ENCODE results near the gene ANGPTL2. TPM values are rescaled to one million over a fixed set of nuclear protein-coding genes. Genes with fewer than 3 reads are reported as not detected.

ANGPTL2 gene
- total RNA-seq, 2 experiments from 2014 or later: not detected

DNA sequence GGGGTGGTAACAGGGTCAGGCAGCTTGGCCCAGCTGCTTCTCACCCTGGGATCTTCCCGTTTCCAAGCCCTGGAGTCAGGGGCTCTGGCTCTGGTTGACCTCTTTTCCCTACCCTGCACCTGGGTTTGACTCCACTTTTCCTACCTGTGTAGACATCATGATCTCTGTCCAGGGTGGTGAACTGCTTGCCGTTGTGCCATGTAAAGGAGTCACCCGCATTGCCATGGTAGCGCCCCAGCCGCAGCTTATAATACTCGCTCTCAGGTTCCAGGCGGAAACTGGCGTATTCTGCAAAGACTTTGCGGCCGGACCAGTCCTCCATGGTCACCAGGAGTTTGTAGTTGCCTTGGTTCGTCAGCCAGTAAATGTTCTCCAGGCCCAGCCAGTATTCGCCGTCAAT, 30.9 kb downstream of the ANGPTL2 start:
- Mint-ChIP-seq H3K36me3 (ENCODE audit: low read depth) (no peaks in the 10 kb centered on the region), H3K4me3 (no peak overlapping the region), H3K27me3 (no peaks in the 10 kb centered on the region), H3K9me3 (no peaks in the 10 kb centered on the region), H3K27ac (no peak overlapping the region), H3K4me1 (no peaks in the 10 kb centered on the region)
- no peak for DNase-seq
- POLR2A ChIA-PET: interaction anchor here (0.6 kb wide), 1 partner anchor 946 kb away, joined by 4 read pairs; no protein-coding TSS in a partner anchor
- CTCF ChIA-PET: no interaction called here

DNA sequence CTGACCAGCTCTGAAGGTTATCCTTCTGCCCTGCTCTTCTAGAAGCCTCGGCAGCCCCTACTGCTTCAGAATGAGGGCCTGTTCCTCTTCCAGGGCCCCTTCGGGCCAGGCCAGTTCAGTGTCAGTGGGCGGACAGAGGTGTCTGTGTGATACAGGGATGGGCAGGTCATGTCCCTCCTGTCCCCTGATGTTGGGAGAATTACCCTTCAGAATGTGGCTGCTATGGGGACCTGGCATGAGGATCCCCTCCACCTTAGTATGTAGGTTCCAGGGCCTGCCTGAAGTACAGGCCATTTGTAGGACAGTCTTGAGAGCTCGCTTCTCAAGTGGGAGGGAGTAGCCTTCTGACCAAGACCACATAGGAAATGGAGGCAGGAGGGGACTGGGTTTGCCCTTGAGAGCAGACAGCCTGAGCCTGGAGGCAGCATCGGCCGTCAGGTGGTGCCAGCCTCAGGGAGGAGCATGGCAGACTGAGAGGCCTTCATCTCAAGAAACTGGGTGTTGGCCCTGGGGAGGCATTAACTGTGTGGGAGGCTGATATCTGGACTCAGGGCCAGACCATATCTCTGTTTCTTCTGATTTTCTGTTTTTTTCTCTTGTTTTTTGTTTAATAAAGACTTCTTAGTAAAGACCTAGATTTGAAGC, 32.0 kb downstream of the ANGPTL2 start:
- no peak overlapping the region for H3K27ac Mint-ChIP-seq
- H3K27me3 Mint-ChIP-seq: no peaks in the 10 kb centered on the region
- no peaks in the 10 kb centered on the region for H3K36me3 Mint-ChIP-seq (ENCODE audit: low read depth)
- DNase-seq: no peak
- POLR2A ChIA-PET: no interaction called here
- CTCF ChIA-PET: interaction anchor here (0.6 kb wide), 1 partner anchor 400 kb away, joined by 3 read pairs; no protein-coding TSS in a partner anchor
- no peaks in the 10 kb centered on the region for H3K9me3 Mint-ChIP-seq
- H3K4me1 Mint-ChIP-seq: peaks cover 2% of the 10 kb centered on the region
- no peak overlapping the region for H3K4me3 Mint-ChIP-seq

- no peak overlapping the region for H3K27ac Mint-ChIP-seq
- CTCF ChIA-PET: interaction anchor here (0.5 to 0.6 kb wide), 2 partner anchors 69 to 401 kb away, joined by 3 to 4 read pairs; no protein-coding TSS in a partner anchor
Measured at GRCh38 chr9:127089631-127090081, 32.8 kb downstream of the ANGPTL2 start.

DNA sequence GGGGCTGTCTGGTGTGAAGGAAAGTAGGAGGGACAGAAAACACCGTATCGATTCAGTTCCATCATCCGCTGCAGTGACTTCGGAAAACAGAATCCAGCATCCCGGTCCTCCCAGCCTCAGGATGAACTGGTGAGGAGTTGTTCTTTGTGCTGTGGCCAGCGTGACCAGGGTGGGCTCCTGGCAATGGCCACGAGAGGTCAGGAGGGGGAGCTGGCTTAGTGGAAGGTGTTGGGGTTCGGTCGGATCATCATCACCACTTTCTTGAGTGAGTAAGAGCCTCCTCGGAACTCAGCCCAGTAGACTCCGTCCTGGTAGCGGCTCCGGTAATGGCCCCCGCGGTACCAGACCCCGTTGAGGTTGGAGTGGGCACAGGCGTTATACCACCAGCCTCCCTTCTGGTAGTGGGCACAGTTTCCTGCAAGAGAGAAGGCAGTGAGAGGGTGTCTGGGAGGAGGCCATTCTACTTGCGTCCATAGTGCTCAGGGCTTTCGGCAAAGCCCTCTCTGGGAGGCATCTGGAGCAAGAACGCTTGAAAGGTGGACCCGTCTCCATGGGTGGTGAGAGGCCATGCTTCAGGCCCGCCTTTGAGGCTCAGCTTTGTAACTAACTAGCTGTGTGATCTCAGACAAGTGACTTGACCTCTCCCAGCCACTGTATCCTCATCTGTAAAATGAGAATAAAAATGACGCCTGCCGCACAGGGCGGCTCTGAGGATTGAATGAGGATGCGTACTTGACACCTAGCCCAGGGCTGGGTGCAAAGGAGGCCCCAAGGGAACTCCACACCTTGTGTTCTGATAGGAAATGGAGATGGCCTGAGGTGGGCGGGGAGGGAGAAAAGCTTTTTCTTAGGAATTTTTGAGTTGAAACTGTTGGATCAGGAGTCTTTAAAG, 33.5 kb downstream of the ANGPTL2 start:
- Mint-ChIP-seq H3K27ac (no peak overlapping the region), H3K27me3 (no peaks in the 10 kb centered on the region), H3K9me3 (no peaks in the 10 kb centered on the region), H3K4me3 (no peak overlapping the region), H3K4me1 (peaks cover 14% of the 10 kb centered on the region), H3K36me3 (ENCODE audit: low read depth) (no peaks in the 10 kb centered on the region)
- CTCF ChIA-PET: interaction anchor here (0.5 kb wide), 1 partner anchor 70 kb away, joined by 4 read pairs; no protein-coding TSS in a partner anchor
- no peak for DNase-seq
- POLR2A ChIA-PET: no interaction called here

More at GRCh38 chr9:127089631-127090081, 32.8 kb downstream of the ANGPTL2 start:
- POLR2A ChIA-PET: no interaction called here
- H3K4me1 Mint-ChIP-seq: peaks cover 9% of the 10 kb centered on the region
- H3K4me3 Mint-ChIP-seq: no peak overlapping the region
- H3K36me3 Mint-ChIP-seq (ENCODE audit: low read depth): no peaks in the 10 kb centered on the region
- no peaks in the 10 kb centered on the region for H3K9me3 Mint-ChIP-seq
- H3K27me3 Mint-ChIP-seq: no peaks in the 10 kb centered on the region
- DNase-seq: no peak

GRCh38 chr9:127087836-127088235, 34.6 kb downstream of the ANGPTL2 start:
- no peak for DNase-seq
- ChIA-PET CTCF (no interaction called here), POLR2A (no interaction called here)
- Mint-ChIP-seq H3K4me3 (no peak overlapping the region), H3K9me3 (no peaks in the 10 kb centered on the region), H3K27ac (no peak overlapping the region), H3K4me1 (peaks cover 14% of the 10 kb centered on the region), H3K36me3 (ENCODE audit: low read depth) (no peaks in the 10 kb centered on the region), H3K27me3 (no peaks in the 10 kb centered on the region)

DNA sequence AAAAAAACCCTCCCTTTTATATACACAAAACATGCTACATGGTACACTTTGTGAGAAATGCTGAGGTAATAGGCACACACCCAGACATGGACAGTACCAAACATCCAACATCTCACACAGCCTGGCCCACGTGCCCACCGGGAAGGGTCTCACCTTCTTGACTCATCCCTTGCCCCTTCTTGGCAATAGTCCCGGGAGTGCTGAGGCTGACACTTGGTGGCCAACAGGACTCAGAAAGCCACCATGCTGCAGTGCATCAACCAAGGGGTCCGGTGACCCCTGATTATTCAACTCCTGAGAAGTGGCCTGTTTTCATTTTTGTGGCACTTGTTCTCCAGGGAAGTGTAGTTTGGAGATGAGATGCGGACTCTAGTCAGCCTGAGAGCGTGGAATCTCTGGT, 35.0 kb downstream of the ANGPTL2 start:
- H3K4me1 Mint-ChIP-seq: peaks cover 14% of the 10 kb centered on the region
- H3K4me3 Mint-ChIP-seq: no peak overlapping the region
- CTCF ChIA-PET: no interaction called here
- no peaks in the 10 kb centered on the region for H3K36me3 Mint-ChIP-seq (ENCODE audit: low read depth)
- no peaks in the 10 kb centered on the region for H3K27me3 Mint-ChIP-seq
- DNase-seq: no peak
- no peak overlapping the region for H3K27ac Mint-ChIP-seq
- POLR2A ChIA-PET: no interaction called here
- H3K9me3 Mint-ChIP-seq: no peaks in the 10 kb centered on the region

- H3K27me3 Mint-ChIP-seq: no peaks in the 10 kb centered on the region
- no peak overlapping the region for H3K4me3 Mint-ChIP-seq
- H3K4me1 Mint-ChIP-seq: peaks cover 14% of the 10 kb centered on the region
- H3K9me3 Mint-ChIP-seq: no peaks in the 10 kb centered on the region
- H3K36me3 Mint-ChIP-seq (ENCODE audit: low read depth): no peaks in the 10 kb centered on the region
- ChIA-PET CTCF (no interaction called here), POLR2A (no interaction called here)
- no peak overlapping the region for H3K27ac Mint-ChIP-seq
- no peak for DNase-seq
Measured at GRCh38 chr9:127086771-127087170, 35.7 kb downstream of the ANGPTL2 start.

DNA sequence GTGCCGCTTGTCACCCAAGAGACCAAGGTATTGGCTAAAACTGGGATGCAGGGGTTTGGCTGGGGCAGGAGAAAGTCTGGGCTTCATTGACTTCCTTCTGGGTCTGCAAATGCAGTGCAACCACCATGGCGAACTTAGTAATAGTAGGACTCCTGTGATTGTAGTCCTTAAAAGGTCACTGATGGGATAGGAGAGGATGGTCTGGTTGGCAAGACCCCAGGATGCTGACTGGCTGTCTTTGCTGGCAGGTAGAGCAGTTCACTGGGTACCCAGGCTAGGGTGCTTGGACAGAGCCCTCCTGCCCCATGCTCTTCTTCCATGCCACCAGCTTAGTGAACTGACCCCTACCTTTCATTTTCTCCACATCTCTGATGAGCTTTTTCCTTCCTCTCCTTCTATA, 37.2 kb downstream of the ANGPTL2 start:
- H3K27me3 Mint-ChIP-seq: no peaks in the 10 kb centered on the region
- no peak overlapping the region for H3K27ac Mint-ChIP-seq
- no peak overlapping the region for H3K4me3 Mint-ChIP-seq
- ChIA-PET POLR2A (no interaction called here), CTCF (interaction anchor here (0.6 to 3.2 kb wide), 4 partner anchors 18 to 81 kb away, joined by 3 to 14 read pairs (median 3); no protein-coding TSS in a partner anchor)
- H3K9me3 Mint-ChIP-seq: no peaks in the 10 kb centered on the region
- H3K36me3 Mint-ChIP-seq (ENCODE audit: low read depth): no peaks in the 10 kb centered on the region
- H3K4me1 Mint-ChIP-seq: peaks cover 14% of the 10 kb centered on the region
- no peak for DNase-seq

DNA sequence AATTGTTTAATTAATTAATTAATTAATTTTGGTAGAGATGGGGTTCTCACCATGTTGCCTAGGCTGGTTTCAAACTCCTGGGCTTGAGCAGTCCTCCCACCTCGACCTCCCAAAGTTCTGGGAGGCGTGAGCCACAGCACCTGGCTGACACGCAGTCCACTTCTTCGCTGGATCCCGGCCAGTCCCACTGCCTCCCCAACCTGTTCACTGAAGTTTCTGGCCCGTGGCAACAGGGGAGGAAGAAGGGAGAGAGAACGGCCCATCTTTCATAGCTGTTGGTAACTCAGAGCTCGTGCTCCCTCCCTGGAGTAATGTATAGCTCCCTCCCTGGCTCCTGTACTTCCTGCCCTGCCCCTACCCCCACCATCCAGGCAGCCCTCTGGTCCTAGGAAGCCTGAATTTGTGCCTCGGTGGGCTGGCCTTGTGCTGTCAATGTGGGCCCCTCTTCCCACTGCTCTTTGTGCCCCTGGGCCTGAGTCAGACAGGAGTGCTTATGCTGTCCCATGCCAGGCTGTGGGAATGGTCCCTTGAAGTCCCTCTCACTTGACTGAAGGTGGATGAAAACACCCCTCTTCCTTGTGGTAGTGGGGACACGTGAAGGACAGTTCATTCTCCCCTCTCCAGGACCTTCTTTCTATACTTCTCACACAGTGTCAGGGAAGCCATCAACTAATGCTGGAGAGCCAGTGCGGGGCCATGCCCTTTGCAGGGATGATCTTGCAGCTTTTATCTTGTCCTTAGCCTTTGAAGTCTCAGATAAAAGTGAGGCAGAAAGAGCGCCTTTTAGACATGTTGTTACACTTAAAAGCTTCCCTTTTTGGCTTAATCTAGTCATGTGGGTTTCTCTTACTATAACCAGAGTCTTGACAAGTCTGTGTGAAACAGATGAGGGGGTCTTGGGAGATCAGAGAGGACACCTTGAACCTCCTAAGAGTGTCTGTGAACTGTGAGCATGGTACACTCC, 38.1 kb downstream of the ANGPTL2 start:
- Mint-ChIP-seq H3K4me3 (no peak overlapping the region), H3K36me3 (ENCODE audit: low read depth) (no peaks in the 10 kb centered on the region), H3K9me3 (no peaks in the 10 kb centered on the region), H3K27ac (no peak overlapping the region), H3K4me1 (peaks cover 14% of the 10 kb centered on the region), H3K27me3 (no peaks in the 10 kb centered on the region)
- CTCF ChIA-PET: interaction anchor here (1.6 to 3.2 kb wide), 3 partner anchors 19 to 160 kb away, joined by 3 to 14 read pairs (median 3); no protein-coding TSS in a partner anchor
- no peak for DNase-seq
- POLR2A ChIA-PET: no interaction called here

- Mint-ChIP-seq H3K4me3 (no peak overlapping the region), H3K36me3 (ENCODE audit: low read depth) (no peaks in the 10 kb centered on the region), H3K27me3 (no peaks in the 10 kb centered on the region), H3K27ac (no peak overlapping the region), H3K4me1 (peaks cover 19% of the 10 kb centered on the region), H3K9me3 (no peaks in the 10 kb centered on the region)
- DNase-seq: no peak
- ChIA-PET POLR2A (no interaction called here), CTCF (interaction anchor here (0.6 to 3.2 kb wide), 4 partner anchors 11 to 159 kb away, joined by 3 to 14 read pairs (median 4); no protein-coding TSS in a partner anchor)
Measured at GRCh38 chr9:127083138-127083980, 39.1 kb downstream of the ANGPTL2 start.

- CTCF ChIA-PET: interaction anchor here (0.8 to 1.7 kb wide), 2 partner anchors 13 kb away, joined by 5 to 6 read pairs; no protein-coding TSS in a partner anchor
- POLR2A ChIA-PET: no interaction called here
- H3K9me3 Mint-ChIP-seq: no peaks in the 10 kb centered on the region
- no peak for DNase-seq
- H3K4me3 Mint-ChIP-seq: no peak overlapping the region
- peaks cover 19% of the 10 kb centered on the region for H3K4me1 Mint-ChIP-seq
- no peak overlapping the region for H3K27ac Mint-ChIP-seq
- H3K36me3 Mint-ChIP-seq (ENCODE audit: low read depth): no peaks in the 10 kb centered on the region
- peaks cover 8% of the 10 kb centered on the region for H3K27me3 Mint-ChIP-seq
Measured at GRCh38 chr9:127081250-127082185, 40.9 kb downstream of the ANGPTL2 start.
